ENCODE measurements around the gene ITCH.
"Not testable (repeated sequence)": the region's sequence is repeated elsewhere in the genome, so short reads cannot be mapped to it uniquely, and the experiment has no call there.

- TF ChIP-seq POLR2A, CTCF (IDR thresholded peaks at IDR 0.05): not testable (repeated sequence)
Observed at GRCh38 chr20:34519841-34520240, 156.8 kb downstream of the ITCH start.
